HepG2 (cell line): ENCODE data around the gene PIK3C2B. TPM values are rescaled to one million over a fixed set of nuclear protein-coding genes. Genes with fewer than 3 reads are reported as not detected.

Experiments
- BCL6 ChIP-seq: IDR thresholded peaks from 2 replicates; pipeline ENCODE4 v1.6.1; 2016; ENCODE audit warnings: missing genetic modification reagents, missing compliant biosample characterization
- CREB1 ChIP-seq, 2 experiments: fragments of 450-650 bp in 1 of 2; IDR thresholded peaks; 2 replicates each; pipeline ENCODE4 v1.6.1; 2016 to 2017; ENCODE audit warnings: control low read depth in 1 of 2, mild to moderate bottlenecking in 1 of 2, missing compliant biosample characterization in 1 of 2, missing genetic modification characterization in 1 of 2
- ERF ChIP-seq: IDR thresholded peaks from 2 replicates; pipeline ENCODE4 v1.6.1; 2018; ENCODE audit warnings: missing biosample characterization, missing genetic modification reagents
- FOXA1 ChIP-seq, 2 experiments: fragments of 450-650 bp in 1 of 2; sonication (generic) in 1 of 2; formaldehyde crosslinking in 1 of 2; IDR thresholded peaks; 2 replicates each; pipeline versions ENCODE4 v1.4.0 to v1.6.1; 2016 to 2020; ENCODE audit warnings: missing genetic modification reagents in 1 of 2
- HMG20A ChIP-seq: IDR thresholded peaks from 2 replicates; pipeline ENCODE4 v1.6.1; 2016; ENCODE audit warnings: borderline replicate concordance
- HNF4A ChIP-seq: sonication (generic); formaldehyde crosslinking; IDR thresholded peaks from 2 replicates; pipeline ENCODE4 v1.4.0; 2020; ENCODE audit warnings: missing genetic modification reagents
- KDM1A ChIP-seq: IDR thresholded peaks from 2 replicates; pipeline ENCODE4 v1.6.1; 2016; ENCODE audit warnings: missing compliant biosample characterization
- MAFK ChIP-seq, 2 experiments: IDR thresholded peaks in 1 of 2; conservative IDR thresholded peaks in 1 of 2; 2 replicates each; pipeline ENCODE4 v1.6.1; 2011; ENCODE audit warnings: improper control_type of control experiment in 2 of 2, low read length in 2 of 2
- TEAD3 ChIP-seq: optimal IDR thresholded peaks from 2 replicates; pipeline ENCODE3; 2016; ENCODE audit warnings: borderline replicate concordance
- ZFP41 ChIP-seq: sonication (generic); formaldehyde crosslinking; IDR thresholded peaks from 2 replicates; pipeline ENCODE4 v1.4.0; 2020; ENCODE audit warnings: mild to moderate bottlenecking, missing genetic modification reagents, borderline replicate concordance
- ZMYM2 ChIP-seq: sonication (generic); formaldehyde crosslinking; IDR thresholded peaks from 2 replicates; pipeline ENCODE4 v1.8.0; 2022; ENCODE audit warnings: mild to moderate bottlenecking, missing genetic modification reagents
- ZNF460 ChIP-seq: sonication (generic); formaldehyde crosslinking; IDR thresholded peaks from 2 replicates; pipeline ENCODE4 v1.5.1; 2020; ENCODE audit warnings: missing genetic modification reagents, mild to moderate bottlenecking, borderline replicate concordance
- polyA plus RNA-seq, 8 experiments: library from polyadenylated mRNA; depleted of rRNA in 3 of 8; stranded (reverse) in 7 of 8; unstranded in 1 of 8; fragments of >200 nt; fragmentation: Illumina TruSeq in 4 of 8; extraction: Trizol in 4 of 8; gene quantifications; 2 replicates each; pipeline versions ENCODE4 v1.2.1 to v1.2.3, GENCODE V29; 2011 to 2016; ENCODE audit warnings: low read depth in 4 of 8, missing spikeins in 1 of 8, mixed read lengths in 1 of 8; ENCODE audit not compliant: insufficient read depth in 1 of 8
- total RNA-seq, 5 experiments: library from RNA; depleted of rRNA; stranded (reverse); fragments of >200 nt; fragmentation: Illumina TruSeq; extraction: Trizol; gene quantifications; 2 replicates each; pipeline ENCODE4 v1.2.3, GENCODE V29; 2016; ENCODE audit warnings: low read depth in 1 of 5
- TF ChIP-seq, protein P1 (sequence below): sonication (generic); formaldehyde crosslinking; IDR thresholded peaks from 2 replicates; pipeline ENCODE4 v1.4.0; 2020; ENCODE audit warnings: missing genetic modification reagents
- TF ChIP-seq, protein P2 (sequence below): sonication (generic); formaldehyde crosslinking; IDR thresholded peaks from 2 replicates; pipeline ENCODE4 v1.5.1; 2020; ENCODE audit warnings: mild to moderate bottlenecking, missing genetic modification reagents, moderate library complexity
- TF ChIP-seq, protein P3 (sequence below): sonication (generic); formaldehyde crosslinking; IDR thresholded peaks from 2 replicates; pipeline ENCODE4 v1.4.0; 2020; ENCODE audit warnings: missing genetic modification reagents, borderline replicate concordance
- TF ChIP-seq, protein P4 (sequence below): sonication (generic); formaldehyde crosslinking; IDR thresholded peaks from 2 replicates; pipeline ENCODE4 v1.4.0; 2020; ENCODE audit warnings: missing genetic modification reagents

The PIK3C2B gene
- total and polyA plus RNA-seq, 2 of the 13 experiments (the other 11 are each of a cell fraction or from before 2014, with no cell fraction given): 3.4 to 4.5 TPM

DNA sequence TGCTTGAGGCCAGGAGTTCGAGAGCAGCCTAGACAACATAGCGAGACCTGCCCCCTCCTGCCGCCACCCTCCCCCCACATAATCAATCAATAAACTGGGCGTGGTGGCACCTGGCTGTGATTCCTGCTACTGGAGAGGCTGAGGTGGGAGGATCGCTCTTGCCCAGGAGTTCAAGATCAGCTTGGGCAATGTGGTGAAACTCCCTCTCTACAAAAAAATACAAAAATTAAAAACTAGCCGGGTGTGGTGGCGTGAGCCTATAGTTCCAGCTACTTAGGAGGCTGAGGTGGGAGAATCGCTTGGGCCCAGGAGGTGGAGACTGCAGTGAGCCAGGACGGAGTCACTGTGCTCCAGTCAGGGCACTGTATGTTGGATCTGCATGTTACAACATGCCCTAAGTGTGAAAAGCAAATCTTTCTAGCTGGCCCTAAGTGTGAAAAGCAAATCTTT is 14.6 kb upstream of the PIK3C2B start (continued):
- TF ChIP-seq BCL6 (CRISPR knock-in tag) (0 out of 2 replicates have a peak, but pooled peaks have one; percentile 14), FOXA1 (IDR thresholded peaks at IDR 0.05) (no peak), FOXA1 (CRISPR knock-in tag; IDR thresholded peaks at IDR 0.05) (peak; percentile 45; the same call in 1 of the 2 replicates), CREB1 (IDR thresholded peaks at IDR 0.05) (no peak), CREB1 (CRISPR knock-in tag; IDR thresholded peaks at IDR 0.05) (peak; percentile 47; the same call in 1 of the 2 replicates), MAFK (conservative IDR thresholded peaks at IDR 0.05 in 1 of 2, IDR thresholded peaks at IDR 0.05 in 1 of 2; ENCODE audit: low read length in 2 of 2) (no peak), ERF (CRISPR knock-in tag) (0 out of 2 replicates have a peak, but pooled peaks have one; percentile 16), ZFP41 (no peak), TEAD3 (CRISPR knock-in tag) (peak; percentile 33), KDM1A (peak; percentile 56; the same call in 1 of the 2 replicates), ZMYM2 (CRISPR knock-in tag) (peak; percentile 78), HMG20A (CRISPR knock-in tag) (peak; percentile 46; the same call in 1 of the 2 replicates), ZNF460 (CRISPR knock-in tag) (peak; percentile 65; the same call in 1 of the 2 replicates), HNF4A (CRISPR knock-in tag) (peak; percentile 66)
- TF ChIP-seq, protein P1, sequence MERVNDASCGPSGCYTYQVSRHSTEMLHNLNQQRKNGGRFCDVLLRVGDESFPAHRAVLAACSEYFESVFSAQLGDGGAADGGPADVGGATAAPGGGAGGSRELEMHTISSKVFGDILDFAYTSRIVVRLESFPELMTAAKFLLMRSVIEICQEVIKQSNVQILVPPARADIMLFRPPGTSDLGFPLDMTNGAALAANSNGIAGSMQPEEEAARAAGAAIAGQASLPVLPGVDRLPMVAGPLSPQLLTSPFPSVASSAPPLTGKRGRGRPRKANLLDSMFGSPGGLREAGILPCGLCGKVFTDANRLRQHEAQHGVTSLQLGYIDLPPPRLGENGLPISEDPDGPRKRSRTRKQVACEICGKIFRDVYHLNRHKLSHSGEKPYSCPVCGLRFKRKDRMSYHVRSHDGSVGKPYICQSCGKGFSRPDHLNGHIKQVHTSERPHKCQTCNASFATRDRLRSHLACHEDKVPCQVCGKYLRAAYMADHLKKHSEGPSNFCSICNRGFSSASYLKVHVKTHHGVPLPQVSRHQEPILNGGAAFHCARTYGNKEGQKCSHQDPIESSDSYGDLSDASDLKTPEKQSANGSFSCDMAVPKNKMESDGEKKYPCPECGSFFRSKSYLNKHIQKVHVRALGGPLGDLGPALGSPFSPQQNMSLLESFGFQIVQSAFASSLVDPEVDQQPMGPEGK (CRISPR knock-in tag): peak; percentile 53; the same call in 1 of the 2 replicates
- TF ChIP-seq, protein P2, sequence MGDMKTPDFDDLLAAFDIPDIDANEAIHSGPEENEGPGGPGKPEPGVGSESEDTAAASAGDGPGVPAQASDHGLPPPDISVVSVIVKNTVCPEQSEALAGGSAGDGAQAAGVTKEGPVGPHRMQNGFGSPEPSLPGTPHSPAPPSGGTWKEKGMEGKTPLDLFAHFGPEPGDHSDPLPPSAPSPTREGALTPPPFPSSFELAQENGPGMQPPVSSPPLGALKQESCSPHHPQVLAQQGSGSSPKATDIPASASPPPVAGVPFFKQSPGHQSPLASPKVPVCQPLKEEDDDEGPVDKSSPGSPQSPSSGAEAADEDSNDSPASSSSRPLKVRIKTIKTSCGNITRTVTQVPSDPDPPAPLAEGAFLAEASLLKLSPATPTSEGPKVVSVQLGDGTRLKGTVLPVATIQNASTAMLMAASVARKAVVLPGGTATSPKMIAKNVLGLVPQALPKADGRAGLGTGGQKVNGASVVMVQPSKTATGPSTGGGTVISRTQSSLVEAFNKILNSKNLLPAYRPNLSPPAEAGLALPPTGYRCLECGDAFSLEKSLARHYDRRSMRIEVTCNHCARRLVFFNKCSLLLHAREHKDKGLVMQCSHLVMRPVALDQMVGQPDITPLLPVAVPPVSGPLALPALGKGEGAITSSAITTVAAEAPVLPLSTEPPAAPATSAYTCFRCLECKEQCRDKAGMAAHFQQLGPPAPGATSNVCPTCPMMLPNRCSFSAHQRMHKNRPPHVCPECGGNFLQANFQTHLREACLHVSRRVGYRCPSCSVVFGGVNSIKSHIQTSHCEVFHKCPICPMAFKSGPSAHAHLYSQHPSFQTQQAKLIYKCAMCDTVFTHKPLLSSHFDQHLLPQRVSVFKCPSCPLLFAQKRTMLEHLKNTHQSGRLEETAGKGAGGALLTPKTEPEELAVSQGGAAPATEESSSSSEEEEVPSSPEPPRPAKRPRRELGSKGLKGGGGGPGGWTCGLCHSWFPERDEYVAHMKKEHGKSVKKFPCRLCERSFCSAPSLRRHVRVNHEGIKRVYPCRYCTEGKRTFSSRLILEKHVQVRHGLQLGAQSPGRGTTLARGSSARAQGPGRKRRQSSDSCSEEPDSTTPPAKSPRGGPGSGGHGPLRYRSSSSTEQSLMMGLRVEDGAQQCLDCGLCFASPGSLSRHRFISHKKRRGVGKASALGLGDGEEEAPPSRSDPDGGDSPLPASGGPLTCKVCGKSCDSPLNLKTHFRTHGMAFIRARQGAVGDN (CRISPR knock-in tag): peak; percentile 12; the same call in 1 of the 2 replicates
- TF ChIP-seq, protein P3, sequence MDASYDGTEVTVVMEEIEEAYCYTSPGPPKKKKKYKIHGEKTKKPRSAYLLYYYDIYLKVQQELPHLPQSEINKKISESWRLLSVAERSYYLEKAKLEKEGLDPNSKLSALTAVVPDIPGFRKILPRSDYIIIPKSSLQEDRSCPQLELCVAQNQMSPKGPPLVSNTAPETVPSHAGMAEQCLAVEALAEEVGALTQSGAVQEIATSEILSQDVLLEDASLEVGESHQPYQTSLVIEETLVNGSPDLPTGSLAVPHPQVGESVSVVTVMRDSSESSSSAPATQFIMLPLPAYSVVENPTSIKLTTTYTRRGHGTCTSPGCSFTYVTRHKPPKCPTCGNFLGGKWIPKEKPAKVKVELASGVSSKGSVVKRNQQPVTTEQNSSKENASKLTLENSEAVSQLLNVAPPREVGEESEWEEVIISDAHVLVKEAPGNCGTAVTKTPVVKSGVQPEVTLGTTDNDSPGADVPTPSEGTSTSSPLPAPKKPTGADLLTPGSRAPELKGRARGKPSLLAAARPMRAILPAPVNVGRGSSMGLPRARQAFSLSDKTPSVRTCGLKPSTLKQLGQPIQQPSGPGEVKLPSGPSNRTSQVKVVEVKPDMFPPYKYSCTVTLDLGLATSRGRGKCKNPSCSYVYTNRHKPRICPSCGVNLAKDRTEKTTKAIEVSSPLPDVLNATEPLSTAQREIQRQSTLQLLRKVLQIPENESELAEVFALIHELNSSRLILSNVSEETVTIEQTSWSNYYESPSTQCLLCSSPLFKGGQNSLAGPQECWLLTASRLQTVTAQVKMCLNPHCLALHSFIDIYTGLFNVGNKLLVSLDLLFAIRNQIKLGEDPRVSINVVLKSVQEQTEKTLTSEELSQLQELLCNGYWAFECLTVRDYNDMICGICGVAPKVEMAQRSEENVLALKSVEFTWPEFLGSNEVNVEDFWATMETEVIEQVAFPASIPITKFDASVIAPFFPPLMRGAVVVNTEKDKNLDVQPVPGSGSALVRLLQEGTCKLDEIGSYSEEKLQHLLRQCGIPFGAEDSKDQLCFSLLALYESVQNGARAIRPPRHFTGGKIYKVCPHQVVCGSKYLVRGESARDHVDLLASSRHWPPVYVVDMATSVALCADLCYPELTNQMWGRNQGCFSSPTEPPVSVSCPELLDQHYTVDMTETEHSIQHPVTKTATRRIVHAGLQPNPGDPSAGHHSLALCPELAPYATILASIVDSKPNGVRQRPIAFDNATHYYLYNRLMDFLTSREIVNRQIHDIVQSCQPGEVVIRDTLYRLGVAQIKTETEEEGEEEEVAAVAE (CRISPR knock-in tag): peak; percentile 81
- TF ChIP-seq, protein P4, sequence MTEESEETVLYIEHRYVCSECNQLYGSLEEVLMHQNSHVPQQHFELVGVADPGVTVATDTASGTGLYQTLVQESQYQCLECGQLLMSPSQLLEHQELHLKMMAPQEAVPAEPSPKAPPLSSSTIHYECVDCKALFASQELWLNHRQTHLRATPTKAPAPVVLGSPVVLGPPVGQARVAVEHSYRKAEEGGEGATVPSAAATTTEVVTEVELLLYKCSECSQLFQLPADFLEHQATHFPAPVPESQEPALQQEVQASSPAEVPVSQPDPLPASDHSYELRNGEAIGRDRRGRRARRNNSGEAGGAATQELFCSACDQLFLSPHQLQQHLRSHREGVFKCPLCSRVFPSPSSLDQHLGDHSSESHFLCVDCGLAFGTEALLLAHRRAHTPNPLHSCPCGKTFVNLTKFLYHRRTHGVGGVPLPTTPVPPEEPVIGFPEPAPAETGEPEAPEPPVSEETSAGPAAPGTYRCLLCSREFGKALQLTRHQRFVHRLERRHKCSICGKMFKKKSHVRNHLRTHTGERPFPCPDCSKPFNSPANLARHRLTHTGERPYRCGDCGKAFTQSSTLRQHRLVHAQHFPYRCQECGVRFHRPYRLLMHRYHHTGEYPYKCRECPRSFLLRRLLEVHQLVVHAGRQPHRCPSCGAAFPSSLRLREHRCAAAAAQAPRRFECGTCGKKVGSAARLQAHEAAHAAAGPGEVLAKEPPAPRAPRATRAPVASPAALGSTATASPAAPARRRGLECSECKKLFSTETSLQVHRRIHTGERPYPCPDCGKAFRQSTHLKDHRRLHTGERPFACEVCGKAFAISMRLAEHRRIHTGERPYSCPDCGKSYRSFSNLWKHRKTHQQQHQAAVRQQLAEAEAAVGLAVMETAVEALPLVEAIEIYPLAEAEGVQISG: peak; percentile 57
